Testis (tissue), 2 donors: ENCODE results near the gene GTPBP1.

Experiments used
- POLR2A ChIP-seq: fragments of 450-650 bp; IDR thresholded peaks from one replicate; pipeline ENCODE4 v1.6.1; 2017; ENCODE audit warnings: antibody characterized with exemption, mild to moderate bottlenecking, moderate library complexity
- TF ChIP-seq, protein P1 (sequence below), 3 experiments: fragments of 450-650 bp in 2 of 3; fragments of 200-600 bp in 1 of 3; sonication (generic) in 1 of 3; IDR thresholded peaks; one replicate each; pipeline ENCODE4 v1.5.1; 2016 to 2019; ENCODE audit warnings: antibody characterized with exemption in 3 of 3, mild to moderate bottlenecking in 2 of 3, moderate library complexity in 1 of 3

DNA sequence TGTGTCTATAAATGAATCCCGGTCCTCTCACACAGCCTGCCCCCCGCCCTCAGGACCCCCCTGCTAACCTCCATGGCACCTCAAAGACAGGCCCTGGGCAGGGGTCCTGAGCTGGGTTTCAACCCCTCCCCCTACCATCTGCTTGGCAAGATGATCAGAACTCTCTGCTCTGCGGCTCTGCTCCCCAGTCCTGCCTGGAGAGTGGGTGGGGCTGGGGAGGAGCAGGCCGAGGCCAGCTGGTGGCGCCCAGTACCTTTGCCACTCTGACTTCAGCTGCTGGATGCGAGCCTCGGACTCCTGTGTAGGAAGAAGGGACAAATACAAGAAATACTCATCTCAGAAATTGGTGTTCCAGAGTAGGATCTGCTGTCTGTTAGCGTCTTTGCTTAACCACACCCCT lies 35.0 kb downstream of the GTPBP1 start:
- TF ChIP-seq, protein P1, sequence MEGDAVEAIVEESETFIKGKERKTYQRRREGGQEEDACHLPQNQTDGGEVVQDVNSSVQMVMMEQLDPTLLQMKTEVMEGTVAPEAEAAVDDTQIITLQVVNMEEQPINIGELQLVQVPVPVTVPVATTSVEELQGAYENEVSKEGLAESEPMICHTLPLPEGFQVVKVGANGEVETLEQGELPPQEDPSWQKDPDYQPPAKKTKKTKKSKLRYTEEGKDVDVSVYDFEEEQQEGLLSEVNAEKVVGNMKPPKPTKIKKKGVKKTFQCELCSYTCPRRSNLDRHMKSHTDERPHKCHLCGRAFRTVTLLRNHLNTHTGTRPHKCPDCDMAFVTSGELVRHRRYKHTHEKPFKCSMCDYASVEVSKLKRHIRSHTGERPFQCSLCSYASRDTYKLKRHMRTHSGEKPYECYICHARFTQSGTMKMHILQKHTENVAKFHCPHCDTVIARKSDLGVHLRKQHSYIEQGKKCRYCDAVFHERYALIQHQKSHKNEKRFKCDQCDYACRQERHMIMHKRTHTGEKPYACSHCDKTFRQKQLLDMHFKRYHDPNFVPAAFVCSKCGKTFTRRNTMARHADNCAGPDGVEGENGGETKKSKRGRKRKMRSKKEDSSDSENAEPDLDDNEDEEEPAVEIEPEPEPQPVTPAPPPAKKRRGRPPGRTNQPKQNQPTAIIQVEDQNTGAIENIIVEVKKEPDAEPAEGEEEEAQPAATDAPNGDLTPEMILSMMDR (IDR thresholded peaks at IDR 0.05): no peak
- no peak for TF ChIP-seq POLR2A
